Brain microvascular endothelial cell (primary cell): ENCODE measurements around the gene CAPNS2.

Source experiments
- DNase-seq: peaks from one replicate; pipeline ENCODE4 v3.0.0-alpha.2; 2020
- H3K27ac ChIP-seq: fragments of 250-450 bp; sonication (Bioruptor Pico); 2 replicates; pipeline ENCODE4 v1.5.1; 2020; ENCODE audit warnings: mild to moderate bottlenecking, moderate library complexity
- H3K27me3 ChIP-seq: fragments of 250-450 bp; sonication (Bioruptor Pico); replicated peaks from 2 replicates; pipeline ENCODE4 v1.5.1; 2020; ENCODE audit warnings: mild to moderate bottlenecking
- H3K36me3 ChIP-seq: fragments of 250-450 bp; sonication (Bioruptor Pico); replicated peaks from 2 replicates; pipeline ENCODE4 v1.5.1; 2020; ENCODE audit warnings: mild to moderate bottlenecking
- H3K4me3 ChIP-seq: 2 replicates; pipeline ENCODE4 v1.5.1; 2011; ENCODE audit warnings: low read depth, mild to moderate bottlenecking, control low read depth, low read length, moderate library complexity
- in situ Hi-C: cut with HindIII; loops from 2 replicates; pipeline ENCODE4 v1.10.0; 2017; ENCODE audit warnings: low sequenced_read_pairs, low pct_ligation_motif_present
- TF ChIP-seq, protein P1 (sequence below): IDR thresholded peaks from 2 replicates; pipeline ENCODE4 v1.5.1; 2011; ENCODE audit warnings: low read depth, mild to moderate bottlenecking, moderate library complexity, low read length, control low read depth, inconsistent platforms; ENCODE audit errors: missing control alignments

Gene CAPNS2

DNA sequence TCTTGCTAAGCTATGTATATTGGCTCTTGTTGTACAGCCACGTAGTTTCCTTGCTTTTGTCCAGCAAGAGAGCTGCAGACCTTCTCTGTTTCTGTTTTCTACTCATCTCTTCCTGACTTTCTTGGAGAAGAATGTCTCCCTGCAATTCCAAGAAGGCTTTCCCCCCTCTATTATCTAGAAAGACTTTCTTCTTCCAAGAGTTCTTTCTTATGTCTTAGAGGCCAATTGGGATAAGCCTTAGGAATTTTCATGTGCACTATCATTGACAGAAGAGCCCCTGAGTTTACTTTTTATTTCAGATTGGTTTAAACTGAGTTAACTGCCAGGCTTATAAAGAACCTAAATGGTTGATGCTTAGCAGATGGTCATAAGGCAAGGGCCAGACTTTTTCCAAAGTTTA is 9.0 kb downstream of the CAPNS2 start:
- Histone ChIP-seq H3K4me3 (no peak overlapping the region), H3K36me3 (peaks cover 11% of the 10 kb centered on the region), H3K27me3 (no peaks in the 10 kb centered on the region), H3K27ac (no peak overlapping the region)
- in situ Hi-C loops = no loop called here
- TF ChIP-seq, protein P1, sequence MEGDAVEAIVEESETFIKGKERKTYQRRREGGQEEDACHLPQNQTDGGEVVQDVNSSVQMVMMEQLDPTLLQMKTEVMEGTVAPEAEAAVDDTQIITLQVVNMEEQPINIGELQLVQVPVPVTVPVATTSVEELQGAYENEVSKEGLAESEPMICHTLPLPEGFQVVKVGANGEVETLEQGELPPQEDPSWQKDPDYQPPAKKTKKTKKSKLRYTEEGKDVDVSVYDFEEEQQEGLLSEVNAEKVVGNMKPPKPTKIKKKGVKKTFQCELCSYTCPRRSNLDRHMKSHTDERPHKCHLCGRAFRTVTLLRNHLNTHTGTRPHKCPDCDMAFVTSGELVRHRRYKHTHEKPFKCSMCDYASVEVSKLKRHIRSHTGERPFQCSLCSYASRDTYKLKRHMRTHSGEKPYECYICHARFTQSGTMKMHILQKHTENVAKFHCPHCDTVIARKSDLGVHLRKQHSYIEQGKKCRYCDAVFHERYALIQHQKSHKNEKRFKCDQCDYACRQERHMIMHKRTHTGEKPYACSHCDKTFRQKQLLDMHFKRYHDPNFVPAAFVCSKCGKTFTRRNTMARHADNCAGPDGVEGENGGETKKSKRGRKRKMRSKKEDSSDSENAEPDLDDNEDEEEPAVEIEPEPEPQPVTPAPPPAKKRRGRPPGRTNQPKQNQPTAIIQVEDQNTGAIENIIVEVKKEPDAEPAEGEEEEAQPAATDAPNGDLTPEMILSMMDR = no peak
- no peak for DNase-seq

DNA sequence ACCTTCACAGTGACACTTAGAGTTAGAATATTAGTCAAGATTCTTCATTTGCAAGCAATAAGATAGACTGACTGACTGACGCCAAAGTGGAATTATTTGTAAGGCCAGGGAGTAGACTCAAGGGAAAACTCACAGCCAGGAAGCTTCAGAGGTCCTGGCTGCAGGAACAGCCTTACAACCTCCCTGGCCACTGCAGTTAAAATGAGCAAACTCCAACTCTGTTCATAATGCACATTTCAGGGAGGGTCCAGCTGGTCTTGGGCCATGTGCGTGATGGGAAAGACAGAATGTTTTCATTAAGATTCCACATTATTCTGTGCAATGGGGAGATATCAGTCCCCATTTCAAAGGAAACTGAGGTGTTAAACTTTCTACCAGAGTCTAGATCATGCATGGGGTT is 9.9 kb downstream of the CAPNS2 start:
- H3K4me3 ChIP-seq = no peak overlapping the region

DNA sequence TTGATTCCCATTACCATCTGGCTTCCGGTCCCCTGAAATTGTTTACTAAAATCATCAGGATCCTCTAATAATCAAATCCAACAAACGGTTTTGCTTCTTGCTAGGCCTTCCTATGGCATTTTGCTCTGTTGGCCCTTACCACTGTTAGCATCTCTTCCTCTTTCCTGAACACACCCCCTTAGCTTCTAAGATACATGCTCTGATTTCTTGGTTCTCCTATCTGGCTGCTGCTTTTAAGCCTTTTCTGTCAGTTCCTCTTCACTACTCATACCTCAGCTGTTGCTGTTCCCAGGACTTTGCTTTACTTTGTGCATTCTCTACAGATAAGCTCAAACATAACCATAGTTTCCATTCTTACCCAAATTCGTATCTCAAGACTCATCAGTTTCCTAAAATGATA is 11.4 kb downstream of the CAPNS2 start:
- TF ChIP-seq, protein P1 = no peak
- no peak overlapping the region for H3K27ac ChIP-seq
- DNase-seq = no peak
- in situ Hi-C loops = no loop called here
- peaks cover 11% of the 10 kb centered on the region for H3K36me3 ChIP-seq
- no peaks in the 10 kb centered on the region for H3K27me3 ChIP-seq
- no peak overlapping the region for H3K4me3 ChIP-seq

More for the DNA sequence above, 9.9 kb downstream of the CAPNS2 start:
- in situ Hi-C loops = no loop called here
- Histone ChIP-seq H3K27ac (no peak overlapping the region), H3K27me3 (no peaks in the 10 kb centered on the region), H3K36me3 (peaks cover 11% of the 10 kb centered on the region)
- DNase-seq = no peak
- TF ChIP-seq, protein P1 = no peak

DNA sequence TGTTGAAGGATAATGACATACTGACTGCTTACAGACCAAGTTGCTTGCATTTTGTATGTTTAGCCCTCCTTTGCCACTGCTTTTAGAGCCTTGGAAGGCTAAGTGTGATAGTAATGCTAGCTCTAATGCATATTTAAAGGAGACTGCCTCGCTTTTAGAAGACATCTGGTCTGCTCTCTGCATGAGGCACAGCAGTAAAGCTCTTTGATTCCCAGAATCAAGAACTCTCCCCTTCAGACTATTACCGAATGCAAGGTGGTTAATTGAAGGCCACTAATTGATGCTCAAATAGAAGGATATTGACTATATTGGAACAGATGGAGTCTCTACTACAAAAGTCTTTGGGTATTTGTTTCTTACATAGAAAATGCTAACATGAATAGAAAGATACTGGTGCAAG is 19.1 kb downstream of the CAPNS2 start:
- no peak overlapping the region for H3K27ac ChIP-seq
- no peak for DNase-seq
- in situ Hi-C loops = no loop called here
- no peak overlapping the region for H3K4me3 ChIP-seq
- no peaks in the 10 kb centered on the region for H3K36me3 ChIP-seq
- H3K27me3 ChIP-seq = no peaks in the 10 kb centered on the region
- TF ChIP-seq, protein P1 = no peak

DNA sequence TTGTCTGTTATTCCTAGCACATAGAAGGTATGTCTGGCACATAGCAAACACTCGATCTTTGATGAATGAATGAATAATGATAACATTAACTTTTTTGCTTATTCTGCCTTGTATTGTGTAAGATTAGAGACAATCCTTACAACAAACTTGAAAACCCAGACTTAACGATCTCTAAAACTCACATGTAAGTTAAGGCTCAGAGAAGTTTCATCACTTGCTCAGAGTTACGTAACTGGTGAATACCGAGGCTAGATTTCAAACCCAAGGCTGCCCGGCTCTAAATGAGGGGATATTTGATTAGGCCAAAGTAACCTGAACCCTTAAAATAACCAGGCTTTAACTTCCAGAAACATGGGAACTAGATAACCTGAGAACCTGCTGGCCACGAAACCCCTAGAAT is 22.3 kb downstream of the CAPNS2 start:
- H3K27me3 ChIP-seq = no peaks in the 10 kb centered on the region
- DNase-seq = no peak
- H3K36me3 ChIP-seq = no peaks in the 10 kb centered on the region
- H3K4me3 ChIP-seq = no peak overlapping the region
- no peak overlapping the region for H3K27ac ChIP-seq
- TF ChIP-seq, protein P1 = no peak
- in situ Hi-C loops = no loop called here

DNA sequence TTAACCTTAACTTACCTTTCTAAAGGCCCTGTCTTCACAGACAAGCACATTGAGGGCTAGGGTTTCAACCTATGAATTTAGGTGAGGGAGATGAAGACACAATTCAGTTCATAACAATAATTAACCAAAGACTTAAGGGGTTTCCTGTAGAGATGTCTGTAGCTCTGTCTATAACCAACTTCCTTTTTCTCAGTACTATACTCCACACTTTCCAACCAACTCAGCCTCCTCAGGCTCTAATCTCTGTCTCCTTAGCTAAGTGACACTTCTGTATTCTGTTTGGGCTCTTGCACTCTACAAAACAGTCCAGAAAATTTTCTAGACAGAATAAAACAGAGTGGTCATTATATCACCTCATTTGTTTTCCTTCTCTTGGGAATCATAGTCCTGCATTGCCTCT is 25.8 kb downstream of the CAPNS2 start:
- H3K27me3 ChIP-seq = no peaks in the 10 kb centered on the region
- DNase-seq = no peak
- TF ChIP-seq, protein P1 = no peak
- in situ Hi-C loops = no loop called here
- no peaks in the 10 kb centered on the region for H3K36me3 ChIP-seq
- no peak overlapping the region for H3K4me3 ChIP-seq
- H3K27ac ChIP-seq = no peak overlapping the region
